ENCODE data around the gene GLYATL2.

The GLYATL2 gene

DNA sequence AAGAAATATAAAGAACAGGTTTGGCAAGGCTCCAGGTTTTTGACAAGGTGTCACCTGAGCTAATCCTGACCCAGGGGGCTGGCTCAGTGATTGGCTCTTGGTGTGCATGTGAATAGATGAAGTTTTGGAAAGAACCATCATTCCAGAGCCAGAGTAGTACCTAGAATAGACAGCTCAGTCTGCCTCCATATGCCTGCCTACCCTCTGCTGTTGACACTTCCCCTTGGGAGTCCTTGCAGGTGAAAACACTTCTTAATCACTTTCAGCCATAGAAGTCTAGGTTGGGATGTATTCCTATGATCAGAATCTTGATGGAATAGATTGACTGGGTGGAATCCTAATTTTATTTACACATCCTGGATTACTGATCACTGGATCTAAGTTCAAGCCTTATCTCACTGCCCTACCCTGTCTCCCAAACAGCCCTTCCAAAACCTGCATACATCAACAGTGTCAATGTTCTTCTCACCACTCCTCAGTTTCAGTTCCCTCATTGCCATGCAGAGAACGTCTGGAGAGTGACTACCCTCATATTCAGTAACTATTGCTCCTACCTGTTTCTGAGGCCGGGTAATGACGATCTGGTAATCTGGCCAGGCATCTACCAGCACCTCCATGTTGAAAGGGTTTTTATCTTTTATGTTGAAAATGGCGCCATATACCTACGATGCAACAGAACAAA is 6.7 kb downstream of the GLYATL2 start:
- TF ChIP-seq, protein P1, sequence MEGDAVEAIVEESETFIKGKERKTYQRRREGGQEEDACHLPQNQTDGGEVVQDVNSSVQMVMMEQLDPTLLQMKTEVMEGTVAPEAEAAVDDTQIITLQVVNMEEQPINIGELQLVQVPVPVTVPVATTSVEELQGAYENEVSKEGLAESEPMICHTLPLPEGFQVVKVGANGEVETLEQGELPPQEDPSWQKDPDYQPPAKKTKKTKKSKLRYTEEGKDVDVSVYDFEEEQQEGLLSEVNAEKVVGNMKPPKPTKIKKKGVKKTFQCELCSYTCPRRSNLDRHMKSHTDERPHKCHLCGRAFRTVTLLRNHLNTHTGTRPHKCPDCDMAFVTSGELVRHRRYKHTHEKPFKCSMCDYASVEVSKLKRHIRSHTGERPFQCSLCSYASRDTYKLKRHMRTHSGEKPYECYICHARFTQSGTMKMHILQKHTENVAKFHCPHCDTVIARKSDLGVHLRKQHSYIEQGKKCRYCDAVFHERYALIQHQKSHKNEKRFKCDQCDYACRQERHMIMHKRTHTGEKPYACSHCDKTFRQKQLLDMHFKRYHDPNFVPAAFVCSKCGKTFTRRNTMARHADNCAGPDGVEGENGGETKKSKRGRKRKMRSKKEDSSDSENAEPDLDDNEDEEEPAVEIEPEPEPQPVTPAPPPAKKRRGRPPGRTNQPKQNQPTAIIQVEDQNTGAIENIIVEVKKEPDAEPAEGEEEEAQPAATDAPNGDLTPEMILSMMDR (IDR thresholded peaks at IDR 0.05; ENCODE audit: insufficient read depth, low read depth, low read length, missing control alignments), result no peak
- no peak for DNase-seq (ENCODE audit: low read depth)
- no peak overlapping the region for H3K4me3 ChIP-seq (ENCODE audit: low read length)

DNA sequence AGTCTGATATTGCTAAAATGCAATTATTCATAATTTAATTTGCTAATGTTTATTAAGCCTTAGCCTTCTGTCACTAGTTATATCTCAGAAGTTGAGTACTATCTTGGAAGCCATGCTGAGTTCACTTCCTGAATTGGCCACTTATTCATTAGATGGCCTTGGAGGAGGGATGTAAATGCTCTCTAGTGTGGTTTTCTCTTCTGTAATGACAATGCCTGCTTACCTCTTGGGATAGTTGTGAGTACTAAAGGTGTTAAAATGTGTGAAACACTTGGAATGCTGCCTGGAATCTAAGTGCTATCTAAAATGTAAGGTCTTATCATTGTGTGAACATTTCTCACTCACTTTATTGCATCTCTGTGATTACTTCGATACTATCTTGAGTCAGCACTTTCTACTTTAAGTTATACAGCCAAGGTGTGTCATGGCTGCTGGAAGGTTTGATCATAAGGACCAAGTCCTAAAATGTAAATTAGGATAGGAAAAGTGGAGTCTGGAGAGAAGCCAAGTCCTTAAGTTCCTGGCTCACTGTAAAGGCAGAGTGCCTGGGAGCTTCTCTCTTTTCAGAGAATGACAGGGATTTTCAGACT is 12.4 kb downstream of the GLYATL2 start:
- peak; percentile 47 for DNase-seq (ENCODE audit: low read depth)
- H3K4me3 ChIP-seq (ENCODE audit: low read length), result no peak overlapping the region
- TF ChIP-seq, protein P1 (IDR thresholded peaks at IDR 0.05; ENCODE audit: insufficient read depth, low read depth, low read length, missing control alignments), result no peak

DNA sequence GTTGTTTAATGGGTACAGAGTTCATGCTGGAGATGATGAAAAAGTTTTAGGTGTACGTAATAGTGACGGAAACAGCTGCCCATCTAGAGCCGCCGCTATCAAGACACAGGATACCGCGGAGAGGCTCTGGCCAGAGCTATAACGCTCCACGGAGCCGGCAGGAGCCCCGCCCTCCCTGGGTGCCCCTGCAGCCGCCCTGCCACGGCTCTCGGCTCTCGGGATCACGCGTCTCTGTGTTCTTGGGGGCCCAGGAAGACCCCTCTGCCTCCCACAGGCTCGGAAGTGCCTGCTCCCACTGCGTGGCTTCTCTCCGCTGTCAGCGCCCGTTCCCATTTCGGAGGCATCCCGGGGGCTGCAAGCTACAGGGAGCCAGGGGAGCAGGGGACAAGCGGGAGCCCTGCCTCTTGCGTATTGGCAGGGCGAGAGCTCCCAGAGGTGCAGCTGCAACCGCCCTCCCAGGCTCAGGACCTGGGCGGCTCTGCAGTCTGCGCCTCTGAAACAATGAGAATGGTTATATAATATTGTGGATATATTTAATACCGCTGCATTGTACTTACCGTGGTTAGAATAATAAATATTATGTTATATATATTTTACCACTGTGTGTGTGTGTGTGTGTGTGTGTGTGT is 13.7 kb downstream of the GLYATL2 start:
- no peak overlapping the region for H3K4me3 ChIP-seq (ENCODE audit: low read length)
- DNase-seq (ENCODE audit: low read depth), result no peak
- TF ChIP-seq, protein P1 (IDR thresholded peaks at IDR 0.05; ENCODE audit: insufficient read depth, low read depth, low read length, missing control alignments), result no peak

DNA sequence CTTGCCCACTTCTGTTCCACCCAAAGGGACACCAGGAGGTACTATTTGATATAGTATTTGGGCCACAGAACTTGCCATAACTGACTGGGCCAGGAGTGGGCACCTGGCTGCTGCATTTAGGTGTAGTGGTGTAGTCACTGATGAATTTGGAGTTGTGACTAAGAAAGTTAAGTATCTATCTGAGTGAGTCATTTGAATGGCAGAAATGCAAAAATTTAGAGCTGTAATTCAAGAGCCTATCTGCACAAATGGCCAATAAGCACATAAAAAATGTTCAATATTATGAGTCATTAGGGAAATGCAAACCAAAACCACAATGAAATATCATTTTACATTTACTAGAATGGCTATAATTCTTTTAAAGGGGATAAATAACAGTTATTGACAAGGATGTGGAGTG is 14.7 kb downstream of the GLYATL2 start:
- DNase-seq (ENCODE audit: low read depth), result peak; percentile 68
- TF ChIP-seq, protein P1 (IDR thresholded peaks at IDR 0.05; ENCODE audit: insufficient read depth, low read depth, low read length, missing control alignments), result no peak

DNA sequence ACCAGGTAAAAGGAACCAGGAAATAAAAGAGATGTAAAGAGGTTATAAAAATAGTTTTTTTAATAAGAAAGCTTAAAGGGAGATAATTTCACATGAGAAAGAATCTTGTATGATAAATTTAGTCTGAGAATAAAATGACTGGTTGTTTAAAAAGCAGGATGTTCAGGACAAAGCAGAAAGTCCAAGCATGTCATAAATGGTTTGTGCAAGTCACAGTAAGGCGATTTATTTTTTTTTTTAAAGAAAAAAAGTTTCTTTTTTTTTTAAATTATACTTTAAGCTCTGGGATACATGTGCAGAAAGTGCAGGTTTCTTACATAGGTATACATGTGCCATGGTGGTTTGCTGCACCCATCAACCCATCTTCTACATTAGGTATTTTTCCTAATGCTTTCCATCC is 30.8 kb downstream of the GLYATL2 start:
- H3K4me3 ChIP-seq (ENCODE audit: low read length), result no peak overlapping the region
- no peak for DNase-seq (ENCODE audit: low read depth)

More for the DNA sequence above, 14.7 kb downstream of the GLYATL2 start:
- no peak overlapping the region for H3K4me3 ChIP-seq (ENCODE audit: low read length)

DNA sequence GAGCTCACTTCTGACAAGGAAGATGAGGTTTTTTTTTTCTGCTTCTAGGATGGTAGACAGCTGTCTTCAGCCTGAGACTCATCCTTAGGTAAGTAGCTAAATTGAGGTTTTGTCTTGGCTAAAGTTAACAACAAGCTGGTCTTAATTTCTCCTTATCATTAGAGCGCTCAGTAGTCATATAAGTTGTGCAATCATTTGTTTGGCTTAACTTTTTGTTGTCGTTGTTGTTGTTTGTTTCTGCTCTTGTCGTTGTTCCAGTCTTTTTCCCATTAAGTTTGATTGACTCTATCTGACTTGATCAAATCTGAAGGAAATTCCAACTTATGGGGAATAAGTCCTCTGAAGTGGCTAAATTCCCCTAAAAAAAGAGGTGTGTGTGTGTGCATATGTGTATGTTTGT is 33.0 kb downstream of the GLYATL2 start:
- DNase-seq (ENCODE audit: low read depth), result no peak
- TF ChIP-seq, protein P1 (IDR thresholded peaks at IDR 0.05; ENCODE audit: insufficient read depth, low read depth, low read length, missing control alignments), result no peak
- no peak overlapping the region for H3K4me3 ChIP-seq (ENCODE audit: low read length)

More for the DNA sequence above, 30.8 kb downstream of the GLYATL2 start:
- TF ChIP-seq, protein P1 (IDR thresholded peaks at IDR 0.05; ENCODE audit: insufficient read depth, low read depth, low read length, missing control alignments), result no peak
